HEK293 (cell line): ENCODE data around the gene CA9.

Experiments
- CTCF ChIA-PET: fragments of 350-600 bp; formaldehyde crosslinking; extraction: SDS; loops from one replicate; lab custom pipeline; 2021; ENCODE audit warnings: antibody characterized with exemption; lab: Yijun Ruan, JAX
- POLR2A ChIA-PET: fragments of 300-600 bp; formaldehyde crosslinking; extraction: SDS; loops from one replicate; lab custom pipeline; 2020; ENCODE audit warnings: antibody characterized with exemption, inconsistent platforms; lab: Yijun Ruan, JAX
- H3K27ac ChIP-seq: fragments of 200-500 bp; sonication (Bioruptor generic); 2 replicates; pipeline ENCODE4 v1.5.1; 2014; ENCODE audit warnings: low read depth, low read length, control low read depth, inconsistent platforms; ENCODE audit errors: extremely low read depth
- H3K36me3 ChIP-seq, 2 experiments: fragments of 200-500 bp in 1 of 2; sonication (Bioruptor generic) in 1 of 2; 1 replicate in 1 of 2; 2 replicates in 1 of 2; pipeline ENCODE4 v1.5.1; 2014 to 2017; ENCODE audit warnings: inconsistent platforms in 2 of 2, low read length in 2 of 2; ENCODE audit not compliant: control insufficient read depth in 2 of 2, insufficient read depth in 1 of 2
- H3K4me1 ChIP-seq: fragments of 200-500 bp; sonication (Bioruptor generic); 2 replicates; pipeline ENCODE4 v1.5.1; 2014; ENCODE audit warnings: mild to moderate bottlenecking, low read length, inconsistent platforms; ENCODE audit not compliant: control insufficient read depth, insufficient read depth
- H3K4me3 ChIP-seq: 2 replicates; pipeline ENCODE4 v1.5.1; 2011; ENCODE audit warnings: low read depth, mild to moderate bottlenecking, control low read depth, low read length, moderate library complexity
- H3K9me3 ChIP-seq: fragments of 200-500 bp; sonication (Bioruptor generic); 2 replicates; pipeline ENCODE4 v1.5.1; 2014; ENCODE audit warnings: low read depth, low read length, inconsistent platforms; ENCODE audit not compliant: control insufficient read depth, insufficient read depth
- BCL11B ChIP-seq: fragments of 450-650 bp; formaldehyde crosslinking; IDR thresholded peaks from 2 replicates; pipeline ENCODE4 v1.5.1; 2016; ENCODE audit warnings: low read depth, missing biosample characterization, missing genetic modification characterization
- HOXC10 ChIP-seq: sonication (generic); formaldehyde crosslinking; IDR thresholded peaks from 2 replicates; pipeline ENCODE4 v1.8.1; 2023; ENCODE audit warnings: mild to moderate bottlenecking, missing genetic modification reagents
- IKZF3 ChIP-seq: fragments of 450-650 bp; IDR thresholded peaks from 2 replicates; pipeline ENCODE4 v1.5.0; 2018; ENCODE audit warnings: missing biosample characterization, mild to moderate bottlenecking, missing genetic modification characterization, moderate library complexity
- ZNF10 ChIP-seq: fragments of 450-650 bp; formaldehyde crosslinking; IDR thresholded peaks from 2 replicates; pipeline ENCODE4 v1.5.1; 2017; ENCODE audit warnings: missing biosample characterization, missing genetic modification characterization
- ZNF121 ChIP-seq: fragments of 450-650 bp; formaldehyde crosslinking; IDR thresholded peaks from 2 replicates; pipeline ENCODE4 v1.5.1; 2016; ENCODE audit warnings: missing biosample characterization, missing genetic modification characterization
- ZNF132 ChIP-seq: fragments of 450-650 bp; formaldehyde crosslinking; IDR thresholded peaks from 2 replicates; pipeline ENCODE4 v1.5.1; 2017; ENCODE audit warnings: missing biosample characterization, missing genetic modification characterization, borderline replicate concordance
- ZNF140 ChIP-seq: fragments of 450-650 bp; formaldehyde crosslinking; IDR thresholded peaks from 2 replicates; pipeline ENCODE4 v1.5.1; 2016; ENCODE audit warnings: missing biosample characterization, missing genetic modification characterization
- ZNF169 ChIP-seq: fragments of 450-650 bp; formaldehyde crosslinking; IDR thresholded peaks from 2 replicates; pipeline ENCODE4 v1.5.1; 2016; ENCODE audit warnings: missing biosample characterization, missing genetic modification characterization
- ZNF184 ChIP-seq: fragments of 450-650 bp; IDR thresholded peaks from 2 replicates; pipeline ENCODE4 v1.5.1; 2018; ENCODE audit warnings: missing biosample characterization, mild to moderate bottlenecking, missing genetic modification characterization
- ZNF26 ChIP-seq: fragments of 450-650 bp; formaldehyde crosslinking; IDR thresholded peaks from 2 replicates; pipeline ENCODE4 v1.5.1; 2016; ENCODE audit warnings: missing biosample characterization, missing genetic modification characterization
- ZNF366 ChIP-seq: fragments of 450-650 bp; formaldehyde crosslinking; conservative IDR thresholded peaks from 2 replicates; pipeline ENCODE4 v1.5.1; 2016; ENCODE audit warnings: missing biosample characterization, missing genetic modification characterization
- ZNF391 ChIP-seq: fragments of 450-650 bp; formaldehyde crosslinking; IDR thresholded peaks from 2 replicates; pipeline ENCODE4 v1.5.1; 2016; ENCODE audit warnings: low read depth, missing biosample characterization, missing genetic modification characterization, borderline replicate concordance
- ZNF423 ChIP-seq: fragments of 450-650 bp; formaldehyde crosslinking; IDR thresholded peaks from 2 replicates; pipeline ENCODE4 v1.5.1; 2016; ENCODE audit warnings: missing biosample characterization, missing genetic modification characterization
- ZNF530 ChIP-seq: fragments of 450-650 bp; formaldehyde crosslinking; IDR thresholded peaks from 2 replicates; pipeline ENCODE4 v1.5.1; 2016; ENCODE audit warnings: low read depth, missing biosample characterization, missing genetic modification characterization
- ZNF664 ChIP-seq: fragments of 450-650 bp; formaldehyde crosslinking; IDR thresholded peaks from 2 replicates; pipeline ENCODE4 v1.5.1; 2016; ENCODE audit warnings: missing biosample characterization, missing genetic modification characterization
- ZNF776 ChIP-seq: fragments of 450-650 bp; formaldehyde crosslinking; IDR thresholded peaks from 2 replicates; pipeline ENCODE4 v1.5.0; 2017; ENCODE audit warnings: missing biosample characterization, missing genetic modification characterization, borderline replicate concordance
- ZNF791 ChIP-seq: fragments of 450-650 bp; formaldehyde crosslinking; IDR thresholded peaks from 2 replicates; pipeline ENCODE4 v1.5.1; 2016; ENCODE audit warnings: missing biosample characterization, missing genetic modification characterization
- TF ChIP-seq, protein P1 (sequence below): fragments of 450-650 bp; IDR thresholded peaks from 2 replicates; pipeline ENCODE4 v1.5.1; 2018; ENCODE audit warnings: missing biosample characterization, mild to moderate bottlenecking, missing genetic modification characterization
- TF ChIP-seq, protein P2 (sequence below): fragments of 450-650 bp; formaldehyde crosslinking; IDR thresholded peaks from 2 replicates; pipeline ENCODE4 v1.5.1; 2016; ENCODE audit warnings: missing biosample characterization, missing genetic modification characterization

Gene CA9

GRCh38 chr9:35660966-35661415, 12.7 kb upstream of the CA9 start (continued):
- TF ChIP-seq, protein P1, sequence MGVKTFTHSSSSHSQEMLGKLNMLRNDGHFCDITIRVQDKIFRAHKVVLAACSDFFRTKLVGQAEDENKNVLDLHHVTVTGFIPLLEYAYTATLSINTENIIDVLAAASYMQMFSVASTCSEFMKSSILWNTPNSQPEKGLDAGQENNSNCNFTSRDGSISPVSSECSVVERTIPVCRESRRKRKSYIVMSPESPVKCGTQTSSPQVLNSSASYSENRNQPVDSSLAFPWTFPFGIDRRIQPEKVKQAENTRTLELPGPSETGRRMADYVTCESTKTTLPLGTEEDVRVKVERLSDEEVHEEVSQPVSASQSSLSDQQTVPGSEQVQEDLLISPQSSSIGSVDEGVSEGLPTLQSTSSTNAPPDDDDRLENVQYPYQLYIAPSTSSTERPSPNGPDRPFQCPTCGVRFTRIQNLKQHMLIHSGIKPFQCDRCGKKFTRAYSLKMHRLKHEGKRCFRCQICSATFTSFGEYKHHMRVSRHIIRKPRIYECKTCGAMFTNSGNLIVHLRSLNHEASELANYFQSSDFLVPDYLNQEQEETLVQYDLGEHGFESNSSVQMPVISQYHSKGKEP, result no peak
- TF ChIP-seq ZNF366 (tag by site-specific recombination) (0 out of 2 replicates have a peak, but pooled peaks have one; percentile 20), ZNF791 (tag by site-specific recombination) (no peak), ZNF423 (no peak), ZNF10 (tag by site-specific recombination) (no peak), HOXC10 (CRISPR knock-in tag) (no peak), BCL11B (tag by site-specific recombination) (no peak), ZNF530 (tag by site-specific recombination) (no peak)

GRCh38 chr9:35661756-35662350, 11.9 kb upstream of the CA9 start:
- Histone ChIP-seq H3K9me3 (no peaks in the 10 kb centered on the region), H3K4me1 (peaks cover 8% of the 10 kb centered on the region; the same call in 1 of the 2 replicates), H3K4me3 (no peak overlapping the region), H3K27ac (no peak overlapping the region), H3K36me3 (peaks cover 5 to 40% of the 10 kb centered on the region in 2 experiments)
- ChIA-PET CTCF (interaction anchor here (0.5 to 14.5 kb wide), 14 partner anchors 11 to 74 kb away, joined by 3 to 157 read pairs (median 5); partner anchors contain the start of genes CREB3, TLN1 and TPM2), POLR2A (interaction anchor here (0.6 to 3.0 kb wide), 7 partner anchors 27 to 546 kb away, joined by 3 to 23 read pairs (median 4); partner anchors contain the start of genes ATOSB, CREB3 and TLN1)
- TF ChIP-seq IKZF3 (tag by site-specific recombination), result no peak
- no peak for TF ChIP-seq ZNF140 (tag by site-specific recombination)
- no peak for TF ChIP-seq ZNF391 (tag by site-specific recombination)
- TF ChIP-seq ZNF26 (tag by site-specific recombination), result no peak
- TF ChIP-seq, protein P2, sequence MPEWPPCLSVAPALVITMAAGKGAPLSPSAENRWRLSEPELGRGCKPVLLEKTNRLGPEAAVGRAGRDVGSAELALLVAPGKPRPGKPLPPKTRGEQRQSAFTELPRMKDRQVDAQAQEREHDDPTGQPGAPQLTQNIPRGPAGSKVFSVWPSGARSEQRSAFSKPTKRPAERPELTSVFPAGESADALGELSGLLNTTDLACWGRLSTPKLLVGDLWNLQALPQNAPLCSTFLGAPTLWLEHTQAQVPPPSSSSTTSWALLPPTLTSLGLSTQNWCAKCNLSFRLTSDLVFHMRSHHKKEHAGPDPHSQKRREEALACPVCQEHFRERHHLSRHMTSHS, result no peak
- TF ChIP-seq ZNF184, result no peak
- no peak for TF ChIP-seq ZNF169 (tag by site-specific recombination)
- no peak for TF ChIP-seq ZNF664 (tag by site-specific recombination)

DNA sequence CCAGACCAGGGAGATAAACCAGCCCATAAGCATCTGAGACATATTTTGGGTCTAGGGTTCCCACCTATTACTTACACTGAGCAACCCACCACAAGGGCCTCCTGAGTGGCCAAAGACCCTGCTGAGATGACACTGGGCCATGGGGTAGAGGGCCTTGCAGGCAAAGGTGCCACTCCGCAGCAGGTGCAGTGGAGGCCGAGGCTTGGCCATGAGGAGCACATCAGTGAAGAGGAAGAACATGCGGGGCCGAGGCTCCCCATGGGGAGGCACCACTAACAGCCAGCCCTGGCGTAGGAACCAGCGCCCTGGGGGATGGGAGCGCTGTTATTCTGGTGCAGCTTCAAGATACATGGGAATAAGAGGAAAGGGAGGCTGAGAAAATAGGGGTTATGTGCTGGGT, 11.3 kb upstream of the CA9 start:
- peaks cover 5 to 40% of the 10 kb centered on the region in 2 experiments for H3K36me3 ChIP-seq
- ChIA-PET POLR2A (interaction anchor here (1.6 to 3.0 kb wide), 3 partner anchors 26 to 69 kb away, joined by 4 to 23 read pairs (median 15); partner anchors contain the start of genes CREB3 and TLN1), CTCF (interaction anchor here (0.5 to 14.5 kb wide), 9 partner anchors 15 to 143 kb away, joined by 3 to 157 read pairs (median 13); partner anchors contain the start of gene TPM2)
- no peak overlapping the region for H3K4me3 ChIP-seq
- no peaks in the 10 kb centered on the region for H3K9me3 ChIP-seq
- no peak overlapping the region for H3K27ac ChIP-seq
- TF ChIP-seq ZNF132 (tag by site-specific recombination), result no peak
- TF ChIP-seq ZNF776, result no peak
- no peak for TF ChIP-seq ZNF121 (tag by site-specific recombination)
- no peak for TF ChIP-seq ZNF530 (tag by site-specific recombination)
- TF ChIP-seq, all 188 proteins: peak for 0
- peaks cover 8% of the 10 kb centered on the region; the same call in 1 of the 2 replicates for H3K4me1 ChIP-seq
